NCI-H82 (cell line): ENCODE results near the gene VAV2.

ENCODE experiments used
- DNase-seq: peaks from one replicate; lab custom pipeline; 2025; lab: John Stamatoyannopoulos, UW

Gene VAV2

GRCh38 chr9:133952598-133953550 is 39.2 kb downstream of the VAV2 start:
- DNase-seq = peak; percentile 35

- DNase-seq = no peak
These were observed 40.9 kb downstream of the VAV2 start for GRCh38 chr9:133951265-133951664.

- peak; percentile 45 for DNase-seq
These were observed 41.5 kb downstream of the VAV2 start for GRCh38 chr9:133950629-133951111.

- no peak for DNase-seq
These were observed 41.9 kb downstream of the VAV2 start for GRCh38 chr9:133950192-133950591.

GRCh38 chr9:133949486-133950061 is 42.5 kb downstream of the VAV2 start:
- no peak for DNase-seq

- no peak for DNase-seq
These were observed 43.3 kb downstream of the VAV2 start for GRCh38 chr9:133948561-133949485.

- no peak for DNase-seq
These were observed 44.0 kb downstream of the VAV2 start for GRCh38 chr9:133948131-133948530.

- no peak for DNase-seq
These were observed 45.2 kb downstream of the VAV2 start for GRCh38 chr9:133946840-133947486.

GRCh38 chr9:133945977-133946753 is 46.0 kb downstream of the VAV2 start:
- no peak for DNase-seq

- DNase-seq = no peak
These were observed 46.7 kb downstream of the VAV2 start for GRCh38 chr9:133945314-133945975.

- DNase-seq = peak; percentile 31
These were observed 47.4 kb downstream of the VAV2 start for GRCh38 chr9:133944746-133945135.

GRCh38 chr9:133943781-133944745 is 48.1 kb downstream of the VAV2 start:
- DNase-seq = peak; percentile 94

GRCh38 chr9:133943036-133943780 is 48.9 kb downstream of the VAV2 start:
- DNase-seq = no peak

- DNase-seq = no peak
These were observed 49.7 kb downstream of the VAV2 start for GRCh38 chr9:133942206-133942975.

- no peak for DNase-seq
These were observed 52.3 kb downstream of the VAV2 start for GRCh38 chr9:133939845-133940244.

GRCh38 chr9:133939171-133939785 is 52.8 kb downstream of the VAV2 start:
- DNase-seq = no peak

- no peak for DNase-seq
These were observed 53.4 kb downstream of the VAV2 start for GRCh38 chr9:133938753-133939152.
